NB4 (cell line): ENCODE measurements around the gene ATP6V0A4.

Experiments used
- DNase-seq: peaks from one replicate; pipeline ENCODE4 v3.0.0; 2010; ENCODE audit warnings: low read depth
- H3K4me3 ChIP-seq: one replicate; pipeline ENCODE4 v1.5.1; 2011; ENCODE audit warnings: mild to moderate bottlenecking, low read depth, low read length, moderate library complexity
- CTCF ChIP-seq: IDR thresholded peaks from one replicate; pipeline ENCODE4 v1.5.1; 2012; ENCODE audit warnings: low read depth, low read length
- MAX ChIP-seq: IDR thresholded peaks from 2 replicates; pipeline ENCODE4 v1.6.1; 2011; ENCODE audit warnings: low read depth, low read length
- MYC ChIP-seq: IDR thresholded peaks from 2 replicates; pipeline ENCODE4 v1.6.1; 2011; ENCODE audit warnings: low read depth, low read length
- POLR2A ChIP-seq: IDR thresholded peaks from 2 replicates; pipeline ENCODE4 v1.6.1; 2011; ENCODE audit warnings: mild to moderate bottlenecking; ENCODE audit not compliant: insufficient read length; ENCODE audit errors: extremely low read depth

ATP6V0A4 gene

GRCh38 chr7:138752518-138753149 lies 45.4 kb downstream of the ATP6V0A4 start:
- TF ChIP-seq MYC, result no peak
- no peak for TF ChIP-seq MAX
- DNase-seq, result peak; percentile 22
- H3K4me3 ChIP-seq, result no peak overlapping the region

- TF ChIP-seq MAX (no peak), CTCF (no peak)
- no peak overlapping the region for H3K4me3 ChIP-seq
- no peak for DNase-seq
Measured at GRCh38 chr7:138750901-138751464, 47.0 kb downstream of the ATP6V0A4 start.

- H3K4me3 ChIP-seq, result no peak overlapping the region
- TF ChIP-seq POLR2A (no peak), MYC (no peak), MAX (no peak), CTCF (no peak)
- DNase-seq, result no peak
Measured at GRCh38 chr7:138750473-138750872, 47.5 kb downstream of the ATP6V0A4 start.

GRCh38 chr7:138749960-138750359 lies 48.0 kb downstream of the ATP6V0A4 start:
- H3K4me3 ChIP-seq, result no peak overlapping the region
- TF ChIP-seq CTCF (no peak), POLR2A (no peak), MYC (no peak), MAX (no peak)
- no peak for DNase-seq

GRCh38 chr7:138748666-138749065 lies 49.3 kb downstream of the ATP6V0A4 start:
- no peak for DNase-seq
- no peak overlapping the region for H3K4me3 ChIP-seq

GRCh38 chr7:138746073-138746472 lies 51.9 kb downstream of the ATP6V0A4 start:
- no peak for TF ChIP-seq MAX
- no peak for TF ChIP-seq POLR2A
- no peak for TF ChIP-seq MYC
- TF ChIP-seq CTCF, result no peak
- no peak overlapping the region for H3K4me3 ChIP-seq
- DNase-seq, result no peak

More at GRCh38 chr7:138748666-138749065, 49.3 kb downstream of the ATP6V0A4 start:
- no peak for TF ChIP-seq MAX
